ENCODE measurements around the gene HS1BP3. TPM values are rescaled to one million over a fixed set of nuclear protein-coding genes. Genes with fewer than 3 reads are reported as not detected.

Gene HS1BP3
- total RNA-seq, 1 experiment from 2014 or later, result 16.2 TPM

DNA sequence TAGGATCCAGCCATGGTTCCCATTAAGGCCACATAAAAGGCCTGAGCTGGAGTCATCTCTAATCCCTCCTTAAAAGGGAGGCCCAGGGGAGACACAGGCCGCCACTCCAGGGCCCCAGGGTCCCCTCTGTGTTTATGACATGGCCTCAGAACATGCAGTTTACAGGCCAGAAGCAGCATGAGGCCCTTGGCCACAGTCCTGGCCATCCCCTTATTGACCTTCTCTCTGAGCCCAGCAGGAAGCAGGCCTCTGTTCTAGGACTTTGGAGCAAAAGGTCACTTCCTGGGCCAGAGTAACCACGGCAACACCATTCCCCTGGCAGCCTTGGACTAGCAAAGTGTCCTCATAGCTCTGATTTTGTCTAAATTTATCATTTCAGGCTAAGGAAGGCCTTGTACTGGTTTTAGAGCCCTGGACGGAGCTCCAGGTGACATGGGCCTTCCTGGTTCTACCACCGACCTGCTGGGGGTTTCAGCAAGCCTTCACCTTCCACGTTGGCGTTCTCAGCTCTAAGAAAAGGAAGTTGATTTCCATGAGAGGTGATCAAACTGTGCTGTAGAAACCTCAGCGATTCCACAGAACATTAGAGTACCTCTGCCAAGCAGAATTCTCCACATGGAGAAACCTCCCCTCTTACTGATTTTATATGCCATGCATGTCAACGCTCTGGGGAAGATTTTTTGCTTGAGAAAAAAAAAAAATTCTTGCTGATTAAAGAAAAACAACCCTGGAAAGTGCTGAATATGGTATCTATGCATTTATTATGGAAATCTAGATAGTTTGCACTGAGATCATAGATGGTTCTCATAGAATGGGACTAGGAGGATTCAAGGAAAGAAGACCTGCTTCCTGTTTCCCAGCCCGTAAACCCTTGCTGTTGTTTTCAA is 53.7 kb downstream of the HS1BP3 start:
- no peak for DNase-seq
- Histone ChIP-seq H3K79me2 (ENCODE audit: low read depth) (no peaks in the 10 kb centered on the region), H3K9me2 (ENCODE audit: insufficient read depth) (no peaks in the 10 kb centered on the region), H3K27me3 (ENCODE audit: insufficient read depth, low read depth) (no peaks in the 10 kb centered on the region), H3K4me1 (replicated peaks; ENCODE audit: insufficient read depth) (peaks cover 60% of the 10 kb centered on the region), H3K36me3 (ENCODE audit: low read depth) (no peaks in the 10 kb centered on the region), H3K9me3 (ENCODE audit: insufficient read depth, low read depth) (no peaks in the 10 kb centered on the region), H3K4me2 (peak overlapping the region; percentile 75), H4K20me1 (ENCODE audit: insufficient read depth) (no peaks in the 10 kb centered on the region; the same call in 1 of the 2 replicates), H2AFZ (no peak overlapping the region), H3F3A (ENCODE audit: insufficient read depth, low read depth) (peaks cover 55% of the 10 kb centered on the region), H3K4me3 (no peak overlapping the region), H3K27ac (peak overlapping the region; percentile 96)
- POLR2A ChIA-PET (ENCODE audit: unreplicated experiment), result no interaction called here
- CTCF ChIA-PET, result interaction anchor here (0.6 kb wide), 1 partner anchor 266 kb away, joined by 5 read pairs; no protein-coding TSS in a partner anchor
- TF ChIP-seq, protein P1, sequence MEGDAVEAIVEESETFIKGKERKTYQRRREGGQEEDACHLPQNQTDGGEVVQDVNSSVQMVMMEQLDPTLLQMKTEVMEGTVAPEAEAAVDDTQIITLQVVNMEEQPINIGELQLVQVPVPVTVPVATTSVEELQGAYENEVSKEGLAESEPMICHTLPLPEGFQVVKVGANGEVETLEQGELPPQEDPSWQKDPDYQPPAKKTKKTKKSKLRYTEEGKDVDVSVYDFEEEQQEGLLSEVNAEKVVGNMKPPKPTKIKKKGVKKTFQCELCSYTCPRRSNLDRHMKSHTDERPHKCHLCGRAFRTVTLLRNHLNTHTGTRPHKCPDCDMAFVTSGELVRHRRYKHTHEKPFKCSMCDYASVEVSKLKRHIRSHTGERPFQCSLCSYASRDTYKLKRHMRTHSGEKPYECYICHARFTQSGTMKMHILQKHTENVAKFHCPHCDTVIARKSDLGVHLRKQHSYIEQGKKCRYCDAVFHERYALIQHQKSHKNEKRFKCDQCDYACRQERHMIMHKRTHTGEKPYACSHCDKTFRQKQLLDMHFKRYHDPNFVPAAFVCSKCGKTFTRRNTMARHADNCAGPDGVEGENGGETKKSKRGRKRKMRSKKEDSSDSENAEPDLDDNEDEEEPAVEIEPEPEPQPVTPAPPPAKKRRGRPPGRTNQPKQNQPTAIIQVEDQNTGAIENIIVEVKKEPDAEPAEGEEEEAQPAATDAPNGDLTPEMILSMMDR (conservative IDR thresholded peaks at IDR 0.05), result no peak
- TF ChIP-seq EZH2 (IDR thresholded peaks at IDR 0.05; ENCODE audit: low read depth), result no peak
- no TSS peak for BruUV-seq (replicated peaks)
- intact Hi-C loops (cut with micrococcal nuclease; ENCODE audit: unreplicated experiment), result no loop called here

DNA sequence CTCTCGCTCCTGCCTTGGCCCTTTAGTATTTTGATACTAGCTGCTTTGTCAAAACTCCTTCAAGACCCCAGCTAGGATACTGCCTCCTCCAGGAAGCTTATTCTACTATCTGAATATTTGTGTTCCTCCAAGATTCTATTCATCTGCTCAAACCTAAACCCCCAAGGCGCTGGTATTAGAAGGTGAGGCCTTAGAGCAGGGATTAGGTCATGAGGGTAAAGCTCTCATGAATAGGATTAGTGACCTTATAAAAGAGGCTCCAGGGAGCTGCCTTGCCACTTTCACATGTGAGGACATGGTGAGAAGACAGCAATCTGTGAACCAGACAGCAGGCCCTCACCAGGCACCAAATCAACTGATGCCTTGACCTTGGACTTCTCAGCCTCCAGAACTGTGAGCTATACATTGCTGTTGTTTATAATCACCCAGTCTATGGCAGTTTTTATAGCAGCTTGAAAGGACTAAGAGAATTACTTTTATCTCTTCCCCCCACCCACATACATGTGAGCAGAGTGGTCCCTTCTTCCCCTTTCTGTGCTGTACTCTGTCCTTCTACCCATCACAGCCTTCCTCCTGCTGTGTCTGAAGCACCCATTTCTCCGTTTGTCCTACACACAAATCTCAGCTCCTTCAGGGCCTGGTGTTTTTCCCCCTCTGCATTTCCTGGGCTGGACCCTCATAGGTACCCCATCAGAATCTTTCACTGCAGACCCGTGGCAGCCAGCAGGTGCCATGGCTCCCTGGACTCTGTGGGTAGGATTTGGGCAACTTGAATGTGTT is 54.5 kb downstream of the HS1BP3 start:
- no peaks in the 10 kb centered on the region for H3K36me3 ChIP-seq (ENCODE audit: low read depth)
- H3K9me3 ChIP-seq (ENCODE audit: insufficient read depth, low read depth), result no peaks in the 10 kb centered on the region; the same call in 1 of the 2 replicates
- peaks cover 68% of the 10 kb centered on the region for H3K4me1 ChIP-seq (replicated peaks; ENCODE audit: insufficient read depth)
- H3K27me3 ChIP-seq (ENCODE audit: insufficient read depth, low read depth), result no peaks in the 10 kb centered on the region
- H3F3A ChIP-seq (ENCODE audit: insufficient read depth, low read depth), result peaks cover 59% of the 10 kb centered on the region
- no peaks in the 10 kb centered on the region; the same call in 1 of the 2 replicates for H4K20me1 ChIP-seq (ENCODE audit: insufficient read depth)
- no peak overlapping the region for H3K4me3 ChIP-seq
- ChIA-PET CTCF (interaction anchor here (0.6 to 1.1 kb wide), 4 partner anchors 11 to 265 kb away, joined by 5 to 8 read pairs (median 6); no protein-coding TSS in a partner anchor), POLR2A (ENCODE audit: unreplicated experiment) (interaction anchor here (0.6 to 1.0 kb wide), 5 partner anchors 34 to 662 kb away, joined by 3 to 19 read pairs (median 3); partner anchors contain the start of gene RHOB)
- no peak for TF ChIP-seq EZH2 (IDR thresholded peaks at IDR 0.05; ENCODE audit: low read depth)
- TF ChIP-seq, protein P1 (conservative IDR thresholded peaks at IDR 0.05), result no peak; the same call in 1 of the 2 replicates
- TSS peak; percentile 53 for BruUV-seq (replicated peaks)
- H3K27ac ChIP-seq, result peak overlapping the region; percentile 96
- H3K9me2 ChIP-seq (ENCODE audit: insufficient read depth), result no peaks in the 10 kb centered on the region
- intact Hi-C loops (cut with micrococcal nuclease; ENCODE audit: unreplicated experiment), result no loop called here
- peak overlapping the region; percentile 75 for H3K4me2 ChIP-seq
- no peaks in the 10 kb centered on the region for H3K79me2 ChIP-seq (ENCODE audit: low read depth)
- no peak for DNase-seq
- H2AFZ ChIP-seq, result no peak overlapping the region

Measured in PC-9 (cell line).